Inflammatory macrophage treated with lipopolysaccharide for 1 hour (primary cell): ENCODE results near the gene SLC16A3.
"Not testable (repeated sequence)": the region's sequence is repeated elsewhere in the genome, so short reads cannot be mapped to it uniquely, and the experiment has no call there.

Experiments
- DNase-seq, 2 donors: peaks; one replicate each; pipeline ENCODE4 v3.0.0-alpha.2; 2020 to 2022

SLC16A3 gene

GRCh38 chr17:82228842-82229697 lies at the start of gene SLC16A3:
Gene SLC16A3 (plus strand): TSS chr17:82229042. CDS start chr17:82236009, 6,967 bp downstream.
- DNase-seq: peak; percentile 55 to 66

- DNase-seq: no peak
These were observed 49.4 kb upstream of the SLC16A3 start for GRCh38 chr17:82179412-82179811.

GRCh38 chr17:82179946-82180475 lies 48.8 kb upstream of the SLC16A3 start:
- no peak for DNase-seq

GRCh38 chr17:82180776-82181528 lies 47.9 kb upstream of the SLC16A3 start:
- no peak for DNase-seq

GRCh38 chr17:82184761-82185160 lies 44.1 kb upstream of the SLC16A3 start:
- no peak for DNase-seq

GRCh38 chr17:82186221-82186620 lies 42.6 kb upstream of the SLC16A3 start:
- DNase-seq: no peak

GRCh38 chr17:82187500-82187899 lies 41.3 kb upstream of the SLC16A3 start:
- no peak for DNase-seq

- DNase-seq: no peak
These were observed 40.6 kb upstream of the SLC16A3 start for GRCh38 chr17:82188001-82188961.

- not testable (repeated sequence) for DNase-seq
These were observed 35.8 kb upstream of the SLC16A3 start for GRCh38 chr17:82193050-82193449.

- DNase-seq: peak; percentile 71
These were observed 35.2 kb upstream of the SLC16A3 start for GRCh38 chr17:82193520-82194220.

GRCh38 chr17:82194765-82195164 lies 34.1 kb upstream of the SLC16A3 start:
- DNase-seq: no peak

- DNase-seq: no peak
These were observed 32.9 kb upstream of the SLC16A3 start for GRCh38 chr17:82195675-82196672.

GRCh38 chr17:82198092-82198491 lies 30.8 kb upstream of the SLC16A3 start:
- DNase-seq: no peak

- DNase-seq: no peak
These were observed 29.3 kb upstream of the SLC16A3 start for GRCh38 chr17:82199496-82199895.

- no peak for DNase-seq
These were observed 28.7 kb upstream of the SLC16A3 start for GRCh38 chr17:82200135-82200534.

- no peak for DNase-seq
These were observed 27.9 kb upstream of the SLC16A3 start for GRCh38 chr17:82200743-82201497.

GRCh38 chr17:82201498-82201910 lies 27.3 kb upstream of the SLC16A3 start:
- no peak for DNase-seq

- no peak for DNase-seq
These were observed 25.9 kb upstream of the SLC16A3 start for GRCh38 chr17:82202981-82203380.

GRCh38 chr17:82203920-82204319 lies 24.9 kb upstream of the SLC16A3 start:
- no peak for DNase-seq
